Naive thymus-derived CD4-positive, alpha-beta T cell (primary cell): ENCODE measurements around the gene SUSD1. TPM values are rescaled to one million over a fixed set of nuclear protein-coding genes. Genes with fewer than 3 reads are reported as not detected.

Experiments
- ATAC-seq: fragments of 150-1000 bp; cut with Tn5 transposase; 2 replicates; pipeline ENCODE4 v1.10.0; 2021; ENCODE audit warnings: mild to moderate bottlenecking, moderate library complexity
- CTCF ChIA-PET: fragments of 350-600 bp; sonication (Branson Sonifier 250); formaldehyde crosslinking; loops from one replicate; lab custom pipeline; 2021; ENCODE audit warnings: antibody characterized with exemption; lab: Charles Lee
- POLR2A ChIA-PET: fragments of 350-600 bp; sonication (Branson Sonifier 250); formaldehyde crosslinking; loops from one replicate; lab custom pipeline; 2021; ENCODE audit warnings: antibody characterized with exemption, inconsistent platforms; lab: Charles Lee
- DNase-seq, 9 donors: peaks; one replicate each; pipeline versions ENCODE4 v3.0.0 to v3.0.0-alpha.2; 2020 to 2022; ENCODE audit warnings: mixed read lengths in 1 of 9
- H3K27ac ChIP-seq: one replicate; pipeline ENCODE4 v1.7.0; 2013; ENCODE audit warnings: mild to moderate bottlenecking, low read depth, low read length, moderate library complexity
- H3K27me3 ChIP-seq, 2 donors: one replicate each; pipeline ENCODE4 v1.7.0; 2013; ENCODE audit warnings: low read length in 2 of 2, mild to moderate bottlenecking in 2 of 2, moderate library complexity in 2 of 2; ENCODE audit not compliant: control insufficient read depth in 2 of 2, insufficient read depth in 2 of 2
- H3K36me3 ChIP-seq, 3 experiments: 1 replicate in 2 of 3; 2 replicates in 1 of 3; pipeline ENCODE4 v1.7.0; 2013; ENCODE audit warnings: low read length in 3 of 3, mild to moderate bottlenecking in 3 of 3, moderate library complexity in 1 of 3; ENCODE audit not compliant: insufficient read depth in 3 of 3, control insufficient read depth in 2 of 3
- H3K4me1 ChIP-seq, 2 donors: one replicate each; pipeline ENCODE4 v1.7.0; 2013; ENCODE audit warnings: low read length in 2 of 2, mild to moderate bottlenecking in 2 of 2, moderate library complexity in 1 of 2; ENCODE audit not compliant: control insufficient read depth in 2 of 2, insufficient read depth in 2 of 2
- H3K4me3 ChIP-seq: 2 replicates; pipeline ENCODE4 v1.7.0; 2013; ENCODE audit warnings: mild to moderate bottlenecking, low read length
- H3K9me3 ChIP-seq, 3 experiments: 1 replicate in 2 of 3; 2 replicates in 1 of 3; pipeline ENCODE4 v1.7.0; 2013; ENCODE audit warnings: low read length in 3 of 3; ENCODE audit not compliant: control insufficient read depth in 2 of 3
- H3K27ac Mint-ChIP-seq, 9 donors: one replicate each; pipeline ENCODE4 v1.8.0; 2020 to 2022; ENCODE audit warnings: mixed read lengths in 9 of 9, mild to moderate bottlenecking in 8 of 9, moderate library complexity in 5 of 9, inconsistent platforms in 2 of 9
- H3K27me3 Mint-ChIP-seq, 5 donors: one replicate each; pipeline ENCODE4 v1.8.0; 2021 to 2022; ENCODE audit warnings: mixed read lengths in 5 of 5, mild to moderate bottlenecking in 1 of 5
- H3K36me3 Mint-ChIP-seq, 5 donors: one replicate each; pipeline ENCODE4 v1.8.0; 2020 to 2022; ENCODE audit warnings: mixed read lengths in 5 of 5, mild to moderate bottlenecking in 3 of 5, inconsistent platforms in 1 of 5
- H3K4me1 Mint-ChIP-seq, 7 donors: one replicate each; pipeline ENCODE4 v1.8.0; 2020 to 2022; ENCODE audit warnings: mixed read lengths in 7 of 7, mild to moderate bottlenecking in 3 of 7, inconsistent platforms in 1 of 7
- H3K4me3 Mint-ChIP-seq, 10 donors: one replicate each; pipeline ENCODE4 v1.8.0; 2020 to 2022; ENCODE audit warnings: mild to moderate bottlenecking in 10 of 10, mixed read lengths in 10 of 10, moderate library complexity in 6 of 10, inconsistent platforms in 2 of 10
- H3K9me3 Mint-ChIP-seq, 11 donors: one replicate each; pipeline ENCODE4 v1.8.0; 2020 to 2022; ENCODE audit warnings: mixed read lengths in 11 of 11, mild to moderate bottlenecking in 4 of 11, inconsistent platforms in 1 of 11, moderate library complexity in 1 of 11
- intact Hi-C, 2 donors: fragments of 100-400 bp; cut with micrococcal nuclease; formaldehyde crosslinking; loops; one replicate each; pipeline ENCODE4 v1.15.1; 2023
- polyA plus RNA-seq, 2 donors: library from polyadenylated mRNA; unstranded; fragments of 300-500 nt; fragmentation: Illumina TruSeq; gene quantifications; one replicate each; pipeline ENCODE4 v1.2.3, GENCODE V29; 2021
- total RNA-seq, 6 experiments: library from RNA in 5 of 6; stranded (reverse) in 5 of 6; gene quantifications; 1 replicate in 5 of 6; 2 replicates in 1 of 6; pipeline ENCODE4 v1.2.3 and lab custom pipeline; 2021 to 2026

Gene SUSD1
- total and polyA plus RNA-seq, 7 experiments from 2014 or later, result 2.3 to 27.0 (median 4.6) TPM

- Histone ChIP-seq H3K4me1 (peaks cover 0 to 13% of the 10 kb centered on the region in 2 donors), H3K9me3 (no peaks in the 10 kb centered on the region), H3K27me3 (no peaks in the 10 kb centered on the region), H3K36me3 (no peaks in the 10 kb centered on the region), H3K27ac (no peak overlapping the region), H3K4me3 (no peak overlapping the region)
- Mint-ChIP-seq H3K4me1 (peaks cover 6 to 23% (median 18%) of the 10 kb centered on the region in 7 donors), H3K36me3 (peaks cover 0 to 8% (median 3%) of the 10 kb centered on the region in 5 donors), H3K27me3 (peaks cover 0 to 17% (median 0%) of the 10 kb centered on the region in 5 donors), H3K9me3 (peaks cover 0 to 7% (median 3%) of the 10 kb centered on the region in 11 donors), H3K27ac (no peak overlapping the region), H3K4me3 (no peak overlapping the region)
- ATAC-seq (no peak), DNase-seq (peak in 1 of 9 donors; percentile 32)
- POLR2A ChIA-PET, result interaction anchor here (0.6 to 1.4 kb wide), 2 partner anchors 9 to 493 kb away, joined by 3 to 4 read pairs; no protein-coding TSS in a partner anchor
- intact Hi-C loops, result loop anchor here in 1 of 2 donors (5.0 kb wide), 1 partner anchor 55 kb away; no protein-coding TSS in a partner anchor
- CTCF ChIA-PET, result no interaction called here
These were observed 182.6 kb downstream of the SUSD1 start for GRCh38 chr9:111992523-111992922.

DNA sequence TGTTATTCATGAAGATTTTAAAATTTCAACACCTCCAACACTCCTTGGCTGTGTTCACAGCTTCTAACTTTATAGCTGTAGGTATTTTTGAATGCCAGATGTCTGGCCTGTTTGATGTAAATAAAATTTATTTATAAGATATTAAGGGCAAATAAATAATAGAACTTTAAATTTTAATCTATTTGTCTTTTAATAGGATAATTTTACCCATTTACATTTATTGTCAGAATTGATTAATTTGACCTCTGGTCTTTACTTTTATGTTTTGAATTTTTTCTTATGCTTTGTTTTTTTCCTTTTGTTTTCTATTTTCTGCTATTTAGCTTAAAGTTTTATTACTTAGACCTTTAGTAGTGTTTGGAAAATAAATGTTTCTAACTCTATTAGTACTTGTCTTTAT lies 183.9 kb downstream of the SUSD1 start:
- no peak for ATAC-seq
- Histone ChIP-seq H3K9me3 (no peaks in the 10 kb centered on the region), H3K4me1 (peaks cover 0 to 14% of the 10 kb centered on the region in 2 donors), H3K27me3 (no peaks in the 10 kb centered on the region), H3K27ac (no peak overlapping the region), H3K4me3 (no peak overlapping the region), H3K36me3 (no peaks in the 10 kb centered on the region)
- Mint-ChIP-seq H3K36me3 (peaks cover 0 to 8% (median 3%) of the 10 kb centered on the region in 5 donors), H3K4me3 (no peak overlapping the region), H3K4me1 (peaks cover 8 to 27% (median 20%) of the 10 kb centered on the region in 7 donors), H3K27ac (no peak overlapping the region), H3K9me3 (peaks cover 0 to 7% (median 3%) of the 10 kb centered on the region in 11 donors), H3K27me3 (peaks cover 0 to 14% (median 0%) of the 10 kb centered on the region in 5 donors)
- DNase-seq, result no peak
- POLR2A ChIA-PET, result interaction anchor here (1.0 kb wide), 1 partner anchor 42 kb away, joined by 3 read pairs; no protein-coding TSS in a partner anchor
- CTCF ChIA-PET, result no interaction called here
- intact Hi-C loops, result loop anchor here in 1 of 2 donors (5.0 kb wide), 1 partner anchor 54 kb away; no protein-coding TSS in a partner anchor

Other genes starting within 250 kb of the SUSD1 start
- 100 to 1,000 TPM in 4 of 5 experiments, 10 to 100 TPM in 1; 99.2 to 148 (median 124) TPM for gene PTBP3, start 158.3 kb upstream of the SUSD1 start, total RNA-seq
- gene PTBP3, start 158.3 kb upstream of the SUSD1 start, polyA plus RNA-seq, result 10 to 100 TPM; 28.8 to 39.8 TPM
- gene HSDL2, start 204.8 kb upstream of the SUSD1 start, total RNA-seq, result 10 to 100 TPM in 4 of 5 experiments, 1 to 10 TPM in 1; 9.2 to 24.6 (median 15.3) TPM
- gene HSDL2, start 204.8 kb upstream of the SUSD1 start, polyA plus RNA-seq, result 10 to 100 TPM; 15.6 to 23.1 TPM